Brain microvascular endothelial cell (primary cell): ENCODE measurements around the gene SFR1.

Experiments used
- DNase-seq: peaks from one replicate; pipeline ENCODE4 v3.0.0-alpha.2; 2020
- H3K27ac ChIP-seq: fragments of 250-450 bp; sonication (Bioruptor Pico); 2 replicates; pipeline ENCODE4 v1.5.1; 2020; ENCODE audit warnings: mild to moderate bottlenecking, moderate library complexity
- H3K27me3 ChIP-seq: fragments of 250-450 bp; sonication (Bioruptor Pico); replicated peaks from 2 replicates; pipeline ENCODE4 v1.5.1; 2020; ENCODE audit warnings: mild to moderate bottlenecking
- H3K36me3 ChIP-seq: fragments of 250-450 bp; sonication (Bioruptor Pico); replicated peaks from 2 replicates; pipeline ENCODE4 v1.5.1; 2020; ENCODE audit warnings: mild to moderate bottlenecking
- H3K4me3 ChIP-seq: 2 replicates; pipeline ENCODE4 v1.5.1; 2011; ENCODE audit warnings: low read depth, mild to moderate bottlenecking, control low read depth, low read length, moderate library complexity
- CTCF ChIP-seq: IDR thresholded peaks from 2 replicates; pipeline ENCODE4 v1.5.1; 2011; ENCODE audit warnings: low read depth, mild to moderate bottlenecking, moderate library complexity, low read length, control low read depth, inconsistent platforms; ENCODE audit errors: missing control alignments
- in situ Hi-C: cut with HindIII; loops from 2 replicates; pipeline ENCODE4 v1.10.0; 2017; ENCODE audit warnings: low sequenced_read_pairs, low pct_ligation_motif_present

Gene SFR1

GRCh38 chr10:104099941-104100340, 22.0 kb upstream of the SFR1 start:
- in situ Hi-C loops = no loop called here
- Histone ChIP-seq H3K36me3 (no peaks in the 10 kb centered on the region), H3K27me3 (no peaks in the 10 kb centered on the region), H3K27ac (peak overlapping the region; percentile 91), H3K4me3 (no peak overlapping the region)
- DNase-seq = peak; percentile 63
- no peak for TF ChIP-seq CTCF

- no peaks in the 10 kb centered on the region for H3K36me3 ChIP-seq
- H3K27ac ChIP-seq = no peak overlapping the region
- no peak overlapping the region for H3K4me3 ChIP-seq
- H3K27me3 ChIP-seq = no peaks in the 10 kb centered on the region
- TF ChIP-seq CTCF = no peak
- no peak for DNase-seq
- in situ Hi-C loops = no loop called here
These were observed 21.2 kb upstream of the SFR1 start for GRCh38 chr10:104100795-104101194.

GRCh38 chr10:104101902-104102301, 20.1 kb upstream of the SFR1 start:
- no peaks in the 10 kb centered on the region for H3K27me3 ChIP-seq
- no peak overlapping the region for H3K4me3 ChIP-seq
- TF ChIP-seq CTCF = no peak
- no peak overlapping the region for H3K27ac ChIP-seq
- H3K36me3 ChIP-seq = no peaks in the 10 kb centered on the region
- in situ Hi-C loops = no loop called here
- DNase-seq = no peak

GRCh38 chr10:104103956-104104355, 18.0 kb upstream of the SFR1 start:
- DNase-seq = no peak
- Histone ChIP-seq H3K27me3 (no peaks in the 10 kb centered on the region), H3K27ac (no peak overlapping the region), H3K36me3 (no peaks in the 10 kb centered on the region), H3K4me3 (no peak overlapping the region)
- TF ChIP-seq CTCF = no peak
- in situ Hi-C loops = no loop called here

GRCh38 chr10:104104418-104104817, 17.6 kb upstream of the SFR1 start:
- Histone ChIP-seq H3K27me3 (no peaks in the 10 kb centered on the region), H3K4me3 (no peak overlapping the region), H3K36me3 (no peaks in the 10 kb centered on the region), H3K27ac (no peak overlapping the region)
- TF ChIP-seq CTCF = no peak
- DNase-seq = no peak
- in situ Hi-C loops = no loop called here

GRCh38 chr10:104104926-104105325, 17.0 kb upstream of the SFR1 start:
- no peaks in the 10 kb centered on the region for H3K36me3 ChIP-seq
- H3K27me3 ChIP-seq = no peaks in the 10 kb centered on the region
- H3K4me3 ChIP-seq = no peak overlapping the region
- in situ Hi-C loops = no loop called here
- H3K27ac ChIP-seq = no peak overlapping the region
- peak; percentile 38 for DNase-seq
- no peak for TF ChIP-seq CTCF
